ENCODE results near the gene RFC3.

DNA sequence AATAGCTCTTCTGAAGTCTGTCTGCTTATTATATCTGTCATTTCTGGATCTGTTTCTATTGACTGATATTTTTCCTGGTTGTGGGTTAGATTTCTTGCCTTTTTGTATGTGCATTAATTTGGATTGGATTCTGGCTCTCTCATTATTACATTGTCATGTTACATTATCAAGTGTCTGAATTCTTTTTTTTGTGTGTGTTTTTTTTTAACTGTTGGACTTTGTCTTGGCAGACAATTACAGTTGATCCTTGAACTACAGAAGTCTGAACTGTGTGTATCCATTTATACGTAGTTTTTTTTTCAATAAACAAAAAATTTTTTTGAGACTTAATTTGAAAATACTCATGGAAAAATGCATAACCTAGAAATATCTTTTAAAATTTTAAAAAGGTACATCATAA lies 22.5 kb downstream of the RFC3 start:
- TF ChIP-seq ELF1 (IDR thresholded peaks at IDR 0.05; ENCODE audit: borderline replicate concordance, low read depth) (no peak), SIN3A (IDR thresholded peaks at IDR 0.05; ENCODE audit: low read depth) (no peak), POLR2A (IDR thresholded peaks at IDR 0.05; ENCODE audit: borderline replicate concordance, extremely low read depth, insufficient read depth, insufficient read length) (no peak), SRF (IDR thresholded peaks at IDR 0.05; ENCODE audit: low read depth) (no peak), EZH2phosphoT487 (IDR thresholded peaks at IDR 0.05; ENCODE audit: borderline replicate concordance) (no peak), CBX3 (IDR thresholded peaks at IDR 0.05; ENCODE audit: low read depth) (no peak), ZFX (IDR thresholded peaks at IDR 0.05) (no peak), FOSL1 (IDR thresholded peaks at IDR 0.05; ENCODE audit: low read depth) (no peak), YY1 (IDR thresholded peaks at IDR 0.05; ENCODE audit: extremely low read depth, insufficient replicate concordance, low read depth, low read length) (no peak)
- TF ChIP-seq, protein P1, sequence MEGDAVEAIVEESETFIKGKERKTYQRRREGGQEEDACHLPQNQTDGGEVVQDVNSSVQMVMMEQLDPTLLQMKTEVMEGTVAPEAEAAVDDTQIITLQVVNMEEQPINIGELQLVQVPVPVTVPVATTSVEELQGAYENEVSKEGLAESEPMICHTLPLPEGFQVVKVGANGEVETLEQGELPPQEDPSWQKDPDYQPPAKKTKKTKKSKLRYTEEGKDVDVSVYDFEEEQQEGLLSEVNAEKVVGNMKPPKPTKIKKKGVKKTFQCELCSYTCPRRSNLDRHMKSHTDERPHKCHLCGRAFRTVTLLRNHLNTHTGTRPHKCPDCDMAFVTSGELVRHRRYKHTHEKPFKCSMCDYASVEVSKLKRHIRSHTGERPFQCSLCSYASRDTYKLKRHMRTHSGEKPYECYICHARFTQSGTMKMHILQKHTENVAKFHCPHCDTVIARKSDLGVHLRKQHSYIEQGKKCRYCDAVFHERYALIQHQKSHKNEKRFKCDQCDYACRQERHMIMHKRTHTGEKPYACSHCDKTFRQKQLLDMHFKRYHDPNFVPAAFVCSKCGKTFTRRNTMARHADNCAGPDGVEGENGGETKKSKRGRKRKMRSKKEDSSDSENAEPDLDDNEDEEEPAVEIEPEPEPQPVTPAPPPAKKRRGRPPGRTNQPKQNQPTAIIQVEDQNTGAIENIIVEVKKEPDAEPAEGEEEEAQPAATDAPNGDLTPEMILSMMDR (IDR thresholded peaks at IDR 0.05 in 2 of 3, conservative IDR thresholded peaks at IDR 0.05 in 1 of 3; ENCODE audit: borderline replicate concordance in 1 of 3, insufficient read depth in 1 of 3, low read depth in 2 of 3, low read length in 2 of 3): no peak
- TF ChIP-seq, protein P2, sequence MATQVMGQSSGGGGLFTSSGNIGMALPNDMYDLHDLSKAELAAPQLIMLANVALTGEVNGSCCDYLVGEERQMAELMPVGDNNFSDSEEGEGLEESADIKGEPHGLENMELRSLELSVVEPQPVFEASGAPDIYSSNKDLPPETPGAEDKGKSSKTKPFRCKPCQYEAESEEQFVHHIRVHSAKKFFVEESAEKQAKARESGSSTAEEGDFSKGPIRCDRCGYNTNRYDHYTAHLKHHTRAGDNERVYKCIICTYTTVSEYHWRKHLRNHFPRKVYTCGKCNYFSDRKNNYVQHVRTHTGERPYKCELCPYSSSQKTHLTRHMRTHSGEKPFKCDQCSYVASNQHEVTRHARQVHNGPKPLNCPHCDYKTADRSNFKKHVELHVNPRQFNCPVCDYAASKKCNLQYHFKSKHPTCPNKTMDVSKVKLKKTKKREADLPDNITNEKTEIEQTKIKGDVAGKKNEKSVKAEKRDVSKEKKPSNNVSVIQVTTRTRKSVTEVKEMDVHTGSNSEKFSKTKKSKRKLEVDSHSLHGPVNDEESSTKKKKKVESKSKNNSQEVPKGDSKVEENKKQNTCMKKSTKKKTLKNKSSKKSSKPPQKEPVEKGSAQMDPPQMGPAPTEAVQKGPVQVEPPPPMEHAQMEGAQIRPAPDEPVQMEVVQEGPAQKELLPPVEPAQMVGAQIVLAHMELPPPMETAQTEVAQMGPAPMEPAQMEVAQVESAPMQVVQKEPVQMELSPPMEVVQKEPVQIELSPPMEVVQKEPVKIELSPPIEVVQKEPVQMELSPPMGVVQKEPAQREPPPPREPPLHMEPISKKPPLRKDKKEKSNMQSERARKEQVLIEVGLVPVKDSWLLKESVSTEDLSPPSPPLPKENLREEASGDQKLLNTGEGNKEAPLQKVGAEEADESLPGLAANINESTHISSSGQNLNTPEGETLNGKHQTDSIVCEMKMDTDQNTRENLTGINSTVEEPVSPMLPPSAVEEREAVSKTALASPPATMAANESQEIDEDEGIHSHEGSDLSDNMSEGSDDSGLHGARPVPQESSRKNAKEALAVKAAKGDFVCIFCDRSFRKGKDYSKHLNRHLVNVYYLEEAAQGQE (IDR thresholded peaks at IDR 0.05; ENCODE audit: low read depth): no peak
- TF ChIP-seq, protein P3, sequence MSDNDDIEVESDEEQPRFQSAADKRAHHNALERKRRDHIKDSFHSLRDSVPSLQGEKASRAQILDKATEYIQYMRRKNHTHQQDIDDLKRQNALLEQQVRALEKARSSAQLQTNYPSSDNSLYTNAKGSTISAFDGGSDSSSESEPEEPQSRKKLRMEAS (IDR thresholded peaks at IDR 0.05): no peak
- TF ChIP-seq, protein P4, sequence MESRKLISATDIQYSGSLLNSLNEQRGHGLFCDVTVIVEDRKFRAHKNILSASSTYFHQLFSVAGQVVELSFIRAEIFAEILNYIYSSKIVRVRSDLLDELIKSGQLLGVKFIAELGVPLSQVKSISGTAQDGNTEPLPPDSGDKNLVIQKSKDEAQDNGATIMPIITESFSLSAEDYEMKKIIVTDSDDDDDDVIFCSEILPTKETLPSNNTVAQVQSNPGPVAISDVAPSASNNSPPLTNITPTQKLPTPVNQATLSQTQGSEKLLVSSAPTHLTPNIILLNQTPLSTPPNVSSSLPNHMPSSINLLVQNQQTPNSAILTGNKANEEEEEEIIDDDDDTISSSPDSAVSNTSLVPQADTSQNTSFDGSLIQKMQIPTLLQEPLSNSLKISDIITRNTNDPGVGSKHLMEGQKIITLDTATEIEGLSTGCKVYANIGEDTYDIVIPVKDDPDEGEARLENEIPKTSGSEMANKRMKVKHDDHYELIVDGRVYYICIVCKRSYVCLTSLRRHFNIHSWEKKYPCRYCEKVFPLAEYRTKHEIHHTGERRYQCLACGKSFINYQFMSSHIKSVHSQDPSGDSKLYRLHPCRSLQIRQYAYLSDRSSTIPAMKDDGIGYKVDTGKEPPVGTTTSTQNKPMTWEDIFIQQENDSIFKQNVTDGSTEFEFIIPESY (IDR thresholded peaks at IDR 0.05; ENCODE audit: extremely low read depth, insufficient replicate concordance, low read length): no peak
- TF ChIP-seq, protein P5, sequence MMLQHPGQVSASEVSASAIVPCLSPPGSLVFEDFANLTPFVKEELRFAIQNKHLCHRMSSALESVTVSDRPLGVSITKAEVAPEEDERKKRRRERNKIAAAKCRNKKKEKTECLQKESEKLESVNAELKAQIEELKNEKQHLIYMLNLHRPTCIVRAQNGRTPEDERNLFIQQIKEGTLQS (IDR thresholded peaks at IDR 0.05): no peak
